HG03520 (cell line): ENCODE data around the gene HSP90AB1.

Experiments used
- ATAC-seq: cut with Tn5 transposase; IDR thresholded peaks from one replicate; pipeline ENCODE4 v1.9.1; 2021; ENCODE audit warnings: mild to moderate bottlenecking, moderate library complexity; ENCODE audit not compliant: unreplicated experiment

HSP90AB1 gene

GRCh38 chr6:44265007-44265721, 18.3 kb downstream of the HSP90AB1 start, which contains the start of gene NFKBIE:
Gene NFKBIE, minus strand, starts transcription at chr6:44265551. Its CDS starts 205 bp downstream, at chr6:44265346.
- peak; percentile 33 for ATAC-seq

- no peak for ATAC-seq
Measured at GRCh38 chr6:44265722-44266233, 18.9 kb downstream of the HSP90AB1 start.

- ATAC-seq: no peak
Measured at GRCh38 chr6:44266347-44266746, 19.4 kb downstream of the HSP90AB1 start.

GRCh38 chr6:44267252-44267651, 20.4 kb downstream of the HSP90AB1 start:
- ATAC-seq: no peak

- no peak for ATAC-seq
Measured at GRCh38 chr6:44268095-44268628, 21.3 kb downstream of the HSP90AB1 start.

- no peak for ATAC-seq
Measured at GRCh38 chr6:44269178-44269920, 22.4 kb downstream of the HSP90AB1 start.

GRCh38 chr6:44269921-44270525, 23.1 kb downstream of the HSP90AB1 start, which contains the start of gene TMEM151B:
Gene TMEM151B, plus strand, starts transcription at chr6:44270450. Its CDS starts 293 bp downstream, at chr6:44270743.
- ATAC-seq: no peak

- no peak for ATAC-seq
Measured at GRCh38 chr6:44270526-44271405, 23.9 kb downstream of the HSP90AB1 start.

GRCh38 chr6:44271406-44271723, 24.5 kb downstream of the HSP90AB1 start:
- ATAC-seq: no peak

- ATAC-seq: no peak
Measured at GRCh38 chr6:44271914-44272313, 25.0 kb downstream of the HSP90AB1 start.

- no peak for ATAC-seq
Measured at GRCh38 chr6:44272529-44272928, 25.6 kb downstream of the HSP90AB1 start.

- ATAC-seq: no peak
Measured at GRCh38 chr6:44272999-44273566, 26.2 kb downstream of the HSP90AB1 start.

GRCh38 chr6:44273617-44274016, 26.7 kb downstream of the HSP90AB1 start:
- ATAC-seq: no peak

- ATAC-seq: no peak
Measured at GRCh38 chr6:44275271-44275748, 28.4 kb downstream of the HSP90AB1 start.

GRCh38 chr6:44275749-44276648, 29.1 kb downstream of the HSP90AB1 start:
- ATAC-seq: no peak

- ATAC-seq: no peak
Measured at GRCh38 chr6:44276667-44277640, 30.1 kb downstream of the HSP90AB1 start.

GRCh38 chr6:44277763-44278162, 30.9 kb downstream of the HSP90AB1 start:
- no peak for ATAC-seq

- ATAC-seq: no peak
Measured at GRCh38 chr6:44278315-44278714, 31.4 kb downstream of the HSP90AB1 start.
